Breast epithelium (tissue), 3 donors: ENCODE measurements around the gene SOX8.

Experiments
- POLR2A ChIP-seq: fragments of 450-650 bp; IDR thresholded peaks from one replicate; pipeline ENCODE4 v1.6.1; 2016; ENCODE audit warnings: antibody characterized with exemption, mild to moderate bottlenecking, moderate library complexity
- POLR2AphosphoS5 ChIP-seq, 3 donors: sonication (generic); formaldehyde crosslinking; IDR thresholded peaks; one replicate each; pipeline ENCODE4 v1.6.1; 2017; ENCODE audit warnings: antibody characterized with exemption in 3 of 3
- TF ChIP-seq, protein P1 (sequence below), 3 donors: fragments of 450-650 bp; IDR thresholded peaks; one replicate each; pipeline ENCODE4 v1.5.1; 2016 to 2017; ENCODE audit warnings: antibody characterized with exemption in 3 of 3, mild to moderate bottlenecking in 3 of 3, moderate library complexity in 3 of 3

DNA sequence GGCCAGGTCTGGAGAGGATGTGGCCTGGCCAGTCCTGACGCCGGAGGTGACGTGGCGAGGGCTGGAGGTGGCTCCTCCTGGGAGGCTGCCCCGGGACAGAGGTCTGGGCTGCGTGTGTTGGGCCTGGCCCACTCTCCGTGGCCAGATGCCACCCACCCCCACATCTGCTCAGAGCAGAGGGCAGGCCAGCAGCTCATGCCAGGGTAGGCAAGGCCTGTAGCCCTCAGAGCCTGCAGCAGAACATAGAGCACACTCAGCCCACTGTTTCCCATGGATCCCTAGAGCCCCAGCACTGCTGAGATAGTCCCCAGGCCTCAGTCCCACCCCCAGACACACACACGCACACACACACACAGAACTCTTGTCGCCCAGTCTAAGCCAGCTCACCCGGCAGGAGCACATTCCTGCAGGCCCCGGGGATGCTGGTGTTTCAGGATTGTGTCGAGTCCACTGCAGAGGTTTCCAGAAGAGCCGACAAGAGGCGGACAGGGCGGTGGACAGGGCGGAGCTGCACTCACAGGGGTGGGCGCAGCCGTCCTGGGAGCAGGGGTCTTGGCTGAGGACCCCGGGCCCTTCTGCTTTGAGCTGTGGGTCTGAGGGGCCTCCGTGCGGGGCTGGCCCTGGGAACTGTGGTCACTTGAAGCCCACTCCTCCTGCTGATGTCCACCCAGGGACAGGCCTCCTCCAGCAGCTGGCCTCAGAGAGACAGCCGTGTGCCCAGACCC lies 33.4 kb downstream of the SOX8 start:
- no peak for TF ChIP-seq POLR2AphosphoS5 (IDR thresholded peaks at IDR 0.05)
- TF ChIP-seq, protein P1, sequence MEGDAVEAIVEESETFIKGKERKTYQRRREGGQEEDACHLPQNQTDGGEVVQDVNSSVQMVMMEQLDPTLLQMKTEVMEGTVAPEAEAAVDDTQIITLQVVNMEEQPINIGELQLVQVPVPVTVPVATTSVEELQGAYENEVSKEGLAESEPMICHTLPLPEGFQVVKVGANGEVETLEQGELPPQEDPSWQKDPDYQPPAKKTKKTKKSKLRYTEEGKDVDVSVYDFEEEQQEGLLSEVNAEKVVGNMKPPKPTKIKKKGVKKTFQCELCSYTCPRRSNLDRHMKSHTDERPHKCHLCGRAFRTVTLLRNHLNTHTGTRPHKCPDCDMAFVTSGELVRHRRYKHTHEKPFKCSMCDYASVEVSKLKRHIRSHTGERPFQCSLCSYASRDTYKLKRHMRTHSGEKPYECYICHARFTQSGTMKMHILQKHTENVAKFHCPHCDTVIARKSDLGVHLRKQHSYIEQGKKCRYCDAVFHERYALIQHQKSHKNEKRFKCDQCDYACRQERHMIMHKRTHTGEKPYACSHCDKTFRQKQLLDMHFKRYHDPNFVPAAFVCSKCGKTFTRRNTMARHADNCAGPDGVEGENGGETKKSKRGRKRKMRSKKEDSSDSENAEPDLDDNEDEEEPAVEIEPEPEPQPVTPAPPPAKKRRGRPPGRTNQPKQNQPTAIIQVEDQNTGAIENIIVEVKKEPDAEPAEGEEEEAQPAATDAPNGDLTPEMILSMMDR (IDR thresholded peaks at IDR 0.05), result no peak
- no peak for TF ChIP-seq POLR2A
